GM18951 (cell line): ENCODE results near the gene MMP23B.
A peak's percentile ranks its signal among the peaks of the same experiment; 100 is the strongest.

Experiments
- POLR2A ChIP-seq: IDR thresholded peaks from 4 replicates; pipeline ENCODE4 v1.6.1; 2011; ENCODE audit warnings: mild to moderate bottlenecking; ENCODE audit not compliant: insufficient read length, insufficient read depth; ENCODE audit errors: extremely low read depth
- in situ Hi-C: fragments of 300-500 bp; cut with MboI; formaldehyde crosslinking; loops from one replicate; pipeline ENCODE4 v1.12.0; 2022; ENCODE audit warnings: low sequenced_read_pairs, mixed read lengths, inconsistent platforms; ENCODE audit not compliant: unreplicated experiment

The MMP23B gene

GRCh38 chr1:1606232-1606631 lies 25.7 kb upstream of the MMP23B start:
- no peak for TF ChIP-seq POLR2A
- in situ Hi-C loops: no loop called here

GRCh38 chr1:1609822-1610485 lies 22.0 kb upstream of the MMP23B start:
- in situ Hi-C loops: no loop called here
- TF ChIP-seq POLR2A: no peak

- in situ Hi-C loops: no loop called here
- TF ChIP-seq POLR2A: no peak
Observed at GRCh38 chr1:1610796-1611195, 21.2 kb upstream of the MMP23B start.

GRCh38 chr1:1612104-1612400 lies 19.9 kb upstream of the MMP23B start:
- in situ Hi-C loops: no loop called here
- no peak for TF ChIP-seq POLR2A

GRCh38 chr1:1613509-1614082 lies 18.4 kb upstream of the MMP23B start:
- TF ChIP-seq POLR2A: no peak
- in situ Hi-C loops: no loop called here

- no peak for TF ChIP-seq POLR2A
- in situ Hi-C loops: no loop called here
Observed at GRCh38 chr1:1614204-1614953, 17.6 kb upstream of the MMP23B start.

GRCh38 chr1:1614954-1615255 lies 17.1 kb upstream of the MMP23B start:
- in situ Hi-C loops: no loop called here
- no peak for TF ChIP-seq POLR2A

GRCh38 chr1:1615256-1616044 lies 16.5 kb upstream of the MMP23B start, which contains the start of gene MIB2:
Gene MIB2, plus strand, starts transcription at chr1:1615500. Its CDS starts 7,953 bp downstream, at chr1:1623453.
- peak; percentile 78 for TF ChIP-seq POLR2A
- in situ Hi-C loops: no loop called here

GRCh38 chr1:1616045-1616790 lies 15.8 kb upstream of the MMP23B start:
- in situ Hi-C loops: no loop called here
- no peak for TF ChIP-seq POLR2A

- no peak for TF ChIP-seq POLR2A
- in situ Hi-C loops: no loop called here
Observed at GRCh38 chr1:1616838-1617237, 15.1 kb upstream of the MMP23B start.

GRCh38 chr1:1617516-1617915 lies 14.5 kb upstream of the MMP23B start:
- no peak for TF ChIP-seq POLR2A
- in situ Hi-C loops: no loop called here

- in situ Hi-C loops: no loop called here
- TF ChIP-seq POLR2A: no peak
Observed at GRCh38 chr1:1617925-1618324, 14.0 kb upstream of the MMP23B start.
